ENCODE measurements around the gene GOLPH3L.
"Not testable (repeated sequence)": the region's sequence is repeated elsewhere in the genome, so short reads cannot be mapped to it uniquely, and the experiment has no call there.

The GOLPH3L gene

GRCh38 chr1:150654635-150655034 lies 42.3 kb downstream of the GOLPH3L start:
- not testable (repeated sequence) for DNase-seq

GRCh38 chr1:150650193-150650592 lies 46.8 kb downstream of the GOLPH3L start:
- DNase-seq, result no peak

GRCh38 chr1:150649441-150650075 lies 47.4 kb downstream of the GOLPH3L start:
- no peak for DNase-seq

- DNase-seq, result no peak
Measured at GRCh38 chr1:150642296-150642695, 54.7 kb downstream of the GOLPH3L start.

GRCh38 chr1:150641126-150641815 lies 55.7 kb downstream of the GOLPH3L start:
- not testable (repeated sequence) for DNase-seq

- not testable (repeated sequence) for DNase-seq
Measured at GRCh38 chr1:150638430-150638829, 58.5 kb downstream of the GOLPH3L start.

GRCh38 chr1:150634839-150635622 lies 61.9 kb downstream of the GOLPH3L start:
- not testable (repeated sequence) for DNase-seq

GRCh38 chr1:150629115-150629928 lies 67.6 kb downstream of the GOLPH3L start, which contains the start of gene ENSA:
ENSA (minus strand) TSS chr1:150629612; CDS start chr1:150629470, 142 bp downstream.
- DNase-seq, result peak; percentile 91 to 98

- DNase-seq, result no peak
Measured at GRCh38 chr1:150628766-150629114, 68.2 kb downstream of the GOLPH3L start.

- DNase-seq, result no peak
Measured at GRCh38 chr1:150627826-150628410, 69.0 kb downstream of the GOLPH3L start.

- no peak for DNase-seq
Measured at GRCh38 chr1:150626150-150626549, 70.8 kb downstream of the GOLPH3L start.

- DNase-seq, result not testable (repeated sequence)
Measured at GRCh38 chr1:150624546-150624945, 72.4 kb downstream of the GOLPH3L start.

- DNase-seq, result not testable (repeated sequence)
Measured at GRCh38 chr1:150624134-150624533, 72.8 kb downstream of the GOLPH3L start.

- DNase-seq, result no peak
Measured at GRCh38 chr1:150622303-150622975, 74.5 kb downstream of the GOLPH3L start.

- DNase-seq, result no peak
Measured at GRCh38 chr1:150621497-150622302, 75.3 kb downstream of the GOLPH3L start.

GRCh38 chr1:150620919-150621318 lies 76.0 kb downstream of the GOLPH3L start:
- no peak for DNase-seq

- DNase-seq, result peak in 1 of 2 experiments; percentile 76
Measured at GRCh38 chr1:150619576-150620509, 77.1 kb downstream of the GOLPH3L start.

- no peak for DNase-seq
Measured at GRCh38 chr1:150615346-150616201, 81.4 kb downstream of the GOLPH3L start.

All from SW 1271 (cell line).